Measurements from ENCODE around the gene SLC24A4. TPM values are rescaled to one million over a fixed set of nuclear protein-coding genes. Genes with fewer than 3 reads are reported as not detected.

The SLC24A4 gene
- total and polyA plus RNA-seq, 2 donors (not counting 3 experiments of a cell fraction or from before 2014, with no cell fraction given) = 0.07 to 0.08 TPM

GRCh38 chr14:92382677-92383076 lies 59.7 kb downstream of the SLC24A4 start:
- H3K9me3 ChIP-seq (replicated peaks; ENCODE audit: control insufficient read depth, insufficient read depth, low read length) = no peaks in the 10 kb centered on the region
- H3K27me3 ChIP-seq (ENCODE audit: control insufficient read depth in 2 of 2, insufficient read depth in 2 of 2, low read length in 2 of 2) = no peaks in the 10 kb centered on the region
- ChIA-PET CTCF (no interaction called here), POLR2A (no interaction called here)
- no peak overlapping the region for H3K27ac ChIP-seq (ENCODE audit: insufficient read depth, low read depth, low read length)
- H3K79me2 ChIP-seq (ENCODE audit: control insufficient read depth, insufficient read depth, low read length) = no peaks in the 10 kb centered on the region
- intact Hi-C loops (cut with micrococcal nuclease) (no loop called here), dilution Hi-C loops (cut with MboI; ENCODE audit: extremely low pct_ligation_motif_present, low sequenced_read_pairs) (no loop called here)
- no peaks in the 10 kb centered on the region for H4K20me1 ChIP-seq (replicated peaks; ENCODE audit: control insufficient read depth, extremely low read depth, insufficient read depth, low read length)
- BruUV-seq (replicated peaks) = no TSS peak
- FAIRE-seq (no peak), DNase-seq (ENCODE audit: low read depth, low spot score) (no peak)
- H3K36me3 ChIP-seq (ENCODE audit: control insufficient read depth in 2 of 2, extremely low read depth in 1 of 2, insufficient read depth in 2 of 2, low read length in 2 of 2) = no peaks in the 10 kb centered on the region
- H3K4me2 ChIP-seq (ENCODE audit: insufficient read depth, low read length) = no peak overlapping the region
- no peak overlapping the region for H2AFZ ChIP-seq (ENCODE audit: low read depth, low read length)
- no peak overlapping the region for H3K9ac ChIP-seq (replicated peaks; ENCODE audit: extremely low read depth, insufficient read depth, low read length)
- no peak for TF ChIP-seq POLR2AphosphoS5 (IDR thresholded peaks at IDR 0.05; ENCODE audit: insufficient read depth, low read depth, low read length)
- TF ChIP-seq, protein P1, sequence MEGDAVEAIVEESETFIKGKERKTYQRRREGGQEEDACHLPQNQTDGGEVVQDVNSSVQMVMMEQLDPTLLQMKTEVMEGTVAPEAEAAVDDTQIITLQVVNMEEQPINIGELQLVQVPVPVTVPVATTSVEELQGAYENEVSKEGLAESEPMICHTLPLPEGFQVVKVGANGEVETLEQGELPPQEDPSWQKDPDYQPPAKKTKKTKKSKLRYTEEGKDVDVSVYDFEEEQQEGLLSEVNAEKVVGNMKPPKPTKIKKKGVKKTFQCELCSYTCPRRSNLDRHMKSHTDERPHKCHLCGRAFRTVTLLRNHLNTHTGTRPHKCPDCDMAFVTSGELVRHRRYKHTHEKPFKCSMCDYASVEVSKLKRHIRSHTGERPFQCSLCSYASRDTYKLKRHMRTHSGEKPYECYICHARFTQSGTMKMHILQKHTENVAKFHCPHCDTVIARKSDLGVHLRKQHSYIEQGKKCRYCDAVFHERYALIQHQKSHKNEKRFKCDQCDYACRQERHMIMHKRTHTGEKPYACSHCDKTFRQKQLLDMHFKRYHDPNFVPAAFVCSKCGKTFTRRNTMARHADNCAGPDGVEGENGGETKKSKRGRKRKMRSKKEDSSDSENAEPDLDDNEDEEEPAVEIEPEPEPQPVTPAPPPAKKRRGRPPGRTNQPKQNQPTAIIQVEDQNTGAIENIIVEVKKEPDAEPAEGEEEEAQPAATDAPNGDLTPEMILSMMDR (IDR thresholded peaks at IDR 0.05; ENCODE audit: extremely low read depth in 1 of 2, insufficient read depth in 1 of 2, low read depth in 1 of 2, low read length in 2 of 2) = no peak
- no peak for TF ChIP-seq POLR2A (IDR thresholded peaks at IDR 0.05; ENCODE audit: low read depth, low read length)
- TF ChIP-seq MYC (IDR thresholded peaks at IDR 0.05; ENCODE audit: low read depth, low read length) = no peak
- TF ChIP-seq FOS (IDR thresholded peaks at IDR 0.05; ENCODE audit: borderline replicate concordance, insufficient read depth, low read length) = no peak
- no peak for TF ChIP-seq JUN (IDR thresholded peaks at IDR 0.05; ENCODE audit: borderline replicate concordance, insufficient read depth, insufficient read length, low read depth)
- TF ChIP-seq GATA2 (IDR thresholded peaks at IDR 0.05; ENCODE audit: insufficient read depth, insufficient read length, low read depth, low read length) = no peak
- no peaks in the 10 kb centered on the region for H3K9me1 ChIP-seq (replicated peaks; ENCODE audit: control insufficient read depth, extremely low read depth, insufficient read depth, low read length)
- H3K4me1 ChIP-seq (ENCODE audit: control insufficient read depth, extremely low read depth, insufficient read depth, low read length) = no peaks in the 10 kb centered on the region
- no peak overlapping the region for H3K4me3 ChIP-seq (replicated peaks in 1 of 3; ENCODE audit: insufficient read depth in 1 of 3, low read depth in 1 of 3, low read length in 3 of 3)

GRCh38 chr14:92383805-92384204 lies 60.8 kb downstream of the SLC24A4 start:
- no peaks in the 10 kb centered on the region for H3K4me1 ChIP-seq (ENCODE audit: control insufficient read depth, extremely low read depth, insufficient read depth, low read length)
- H3K9me3 ChIP-seq (replicated peaks; ENCODE audit: control insufficient read depth, insufficient read depth, low read length) = no peaks in the 10 kb centered on the region
- DNase-seq (ENCODE audit: low read depth, low spot score) = no peak
- BruUV-seq (replicated peaks) = no TSS peak
- TF ChIP-seq POLR2A (IDR thresholded peaks at IDR 0.05; ENCODE audit: low read depth, low read length) (no peak), EZH2 (IDR thresholded peaks at IDR 0.05; ENCODE audit: borderline replicate concordance, low read depth, low read length, severe bottlenecking) (no peak), GATA2 (IDR thresholded peaks at IDR 0.05; ENCODE audit: insufficient read depth, insufficient read length, low read depth, low read length) (no peak), FOS (IDR thresholded peaks at IDR 0.05; ENCODE audit: borderline replicate concordance, insufficient read depth, low read length) (no peak), MYC (IDR thresholded peaks at IDR 0.05; ENCODE audit: low read depth, low read length) (no peak), JUN (IDR thresholded peaks at IDR 0.05; ENCODE audit: borderline replicate concordance, insufficient read depth, insufficient read length, low read depth) (no peak), POLR2AphosphoS5 (IDR thresholded peaks at IDR 0.05; ENCODE audit: insufficient read depth, low read depth, low read length) (no peak)
- TF ChIP-seq, protein P2, sequence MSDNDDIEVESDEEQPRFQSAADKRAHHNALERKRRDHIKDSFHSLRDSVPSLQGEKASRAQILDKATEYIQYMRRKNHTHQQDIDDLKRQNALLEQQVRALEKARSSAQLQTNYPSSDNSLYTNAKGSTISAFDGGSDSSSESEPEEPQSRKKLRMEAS (IDR thresholded peaks at IDR 0.05; ENCODE audit: insufficient read depth, insufficient read length) = no peak
- TF ChIP-seq, protein P1 (IDR thresholded peaks at IDR 0.05; ENCODE audit: extremely low read depth in 1 of 2, insufficient read depth in 1 of 2, low read depth in 1 of 2, low read length in 2 of 2) = no peak
- no peak overlapping the region for H3K4me3 ChIP-seq (replicated peaks in 1 of 3; ENCODE audit: insufficient read depth in 1 of 3, low read depth in 1 of 3, low read length in 3 of 3)
- H3K9ac ChIP-seq (replicated peaks; ENCODE audit: extremely low read depth, insufficient read depth, low read length) = no peak overlapping the region
- intact Hi-C loops (cut with micrococcal nuclease) = no loop called here
- dilution Hi-C loops (cut with MboI; ENCODE audit: extremely low pct_ligation_motif_present, low sequenced_read_pairs) = no loop called here
- no peaks in the 10 kb centered on the region for H3K27me3 ChIP-seq (ENCODE audit: control insufficient read depth in 2 of 2, insufficient read depth in 2 of 2, low read length in 2 of 2)
- no peaks in the 10 kb centered on the region for H3K36me3 ChIP-seq (ENCODE audit: control insufficient read depth in 2 of 2, extremely low read depth in 1 of 2, insufficient read depth in 2 of 2, low read length in 2 of 2)
- H4K20me1 ChIP-seq (replicated peaks; ENCODE audit: control insufficient read depth, extremely low read depth, insufficient read depth, low read length) = no peaks in the 10 kb centered on the region
- H3K79me2 ChIP-seq (ENCODE audit: control insufficient read depth, insufficient read depth, low read length) = no peaks in the 10 kb centered on the region
- ChIA-PET CTCF (no interaction called here), POLR2A (no interaction called here)
- FAIRE-seq = no peak
- no peaks in the 10 kb centered on the region for H3K9me1 ChIP-seq (replicated peaks; ENCODE audit: control insufficient read depth, extremely low read depth, insufficient read depth, low read length)
- H2AFZ ChIP-seq (ENCODE audit: low read depth, low read length) = no peak overlapping the region
- no peak overlapping the region for H3K4me2 ChIP-seq (ENCODE audit: insufficient read depth, low read length)
- H3K27ac ChIP-seq (ENCODE audit: insufficient read depth, low read depth, low read length) = no peak overlapping the region

Data from endothelial cell of umbilical vein (primary cell).